ENCODE data around the gene ADAP1.
"Not testable (repeated sequence)": the region's sequence is repeated elsewhere in the genome, so short reads cannot be mapped to it uniquely, and the experiment has no call there.

ADAP1 gene

GRCh38 chr7:959271-959670 lies 4.8 kb upstream of the ADAP1 start:
- DNase-seq (ENCODE audit: low read depth): no peak

GRCh38 chr7:958221-959200 lies 4.0 kb upstream of the ADAP1 start:
- DNase-seq (ENCODE audit: low read depth): no peak

- no peak for DNase-seq (ENCODE audit: low read depth)
These were observed 3.1 kb upstream of the ADAP1 start for GRCh38 chr7:957418-958220.

GRCh38 chr7:956031-956430 lies 1.6 kb upstream of the ADAP1 start:
- DNase-seq (ENCODE audit: low read depth): no peak

GRCh38 chr7:953547-954327 lies 743 bp downstream of the ADAP1 start:
- DNase-seq (ENCODE audit: low read depth): no peak

- DNase-seq (ENCODE audit: low read depth): no peak
These were observed 1.7 kb downstream of the ADAP1 start for GRCh38 chr7:952548-953441.

- no peak for DNase-seq (ENCODE audit: low read depth)
These were observed 2.5 kb downstream of the ADAP1 start for GRCh38 chr7:951881-952547.

- no peak for DNase-seq (ENCODE audit: low read depth)
These were observed 5.2 kb downstream of the ADAP1 start for GRCh38 chr7:949021-949934.

- no peak for DNase-seq (ENCODE audit: low read depth)
These were observed 6.9 kb downstream of the ADAP1 start for GRCh38 chr7:947391-948210.

- no peak for DNase-seq (ENCODE audit: low read depth)
These were observed 8.1 kb downstream of the ADAP1 start for GRCh38 chr7:946256-946996.

GRCh38 chr7:945556-946255 lies 8.8 kb downstream of the ADAP1 start:
- DNase-seq (ENCODE audit: low read depth): no peak

GRCh38 chr7:945147-945555 lies 9.3 kb downstream of the ADAP1 start:
- DNase-seq (ENCODE audit: low read depth): no peak

GRCh38 chr7:944744-945143 lies 9.7 kb downstream of the ADAP1 start:
- no peak for DNase-seq (ENCODE audit: low read depth)

- not testable (repeated sequence) for DNase-seq (ENCODE audit: low read depth)
These were observed 10.7 kb downstream of the ADAP1 start for GRCh38 chr7:943793-944192.

GRCh38 chr7:940599-941408 lies 13.7 kb downstream of the ADAP1 start:
- DNase-seq (ENCODE audit: low read depth): no peak

GRCh38 chr7:939843-940242 lies 14.6 kb downstream of the ADAP1 start:
- no peak for DNase-seq (ENCODE audit: low read depth)
